ENCODE data around the gene DOK5.

DOK5 gene

DNA sequence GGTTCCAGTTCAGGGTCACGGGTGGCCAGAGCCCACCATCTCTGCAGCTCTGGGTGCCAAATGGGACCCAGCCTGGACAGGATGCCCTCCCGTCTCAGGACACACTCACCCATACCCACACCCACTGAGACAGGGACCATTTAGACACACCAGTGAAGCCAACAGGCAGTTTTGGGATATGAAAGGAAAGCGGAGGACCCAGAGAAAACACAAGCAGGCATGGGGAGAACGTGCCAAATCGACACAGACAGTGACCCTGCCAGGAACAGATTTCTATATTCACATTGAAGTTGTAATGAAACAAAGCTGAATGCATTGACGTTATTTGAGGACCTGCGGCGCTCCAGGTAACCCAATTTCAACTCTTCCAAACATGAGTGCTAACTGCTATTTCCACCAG is 164.5 kb downstream of the DOK5 start:
- Mint-ChIP-seq H3K27me3 (ENCODE audit: low read depth) (no peaks in the 10 kb centered on the region), H3K9me3 (no peaks in the 10 kb centered on the region), H3K36me3 (ENCODE audit: low read depth) (no peaks in the 10 kb centered on the region), H3K27ac (no peak overlapping the region), H3K4me3 (no peak overlapping the region), H3K4me1 (ENCODE audit: low read depth) (no peaks in the 10 kb centered on the region)

DNA sequence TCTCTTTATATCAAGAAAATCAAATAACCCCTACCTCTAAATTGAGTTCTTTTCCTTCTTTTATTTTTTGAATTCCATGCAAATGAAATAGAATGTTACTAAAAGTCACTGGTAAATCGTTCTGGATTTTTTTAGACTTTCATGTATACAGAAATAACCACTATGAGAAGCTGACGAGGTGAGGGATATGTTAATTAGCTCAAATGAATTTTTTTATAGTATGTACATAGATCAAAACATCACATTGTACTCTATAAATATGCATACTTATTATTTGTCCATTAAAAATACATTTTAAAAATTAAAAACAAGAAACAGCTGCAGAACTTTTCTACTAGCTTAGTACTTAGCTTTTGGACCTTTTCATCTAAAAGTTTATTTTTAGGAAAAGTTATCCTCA is 165.4 kb downstream of the DOK5 start:
- H3K27ac Mint-ChIP-seq, result no peak overlapping the region
- H3K9me3 Mint-ChIP-seq, result no peaks in the 10 kb centered on the region
- no peaks in the 10 kb centered on the region for H3K4me1 Mint-ChIP-seq (ENCODE audit: low read depth)
- no peak overlapping the region for H3K4me3 Mint-ChIP-seq
- H3K27me3 Mint-ChIP-seq (ENCODE audit: low read depth), result no peaks in the 10 kb centered on the region
- no peaks in the 10 kb centered on the region for H3K36me3 Mint-ChIP-seq (ENCODE audit: low read depth)

DNA sequence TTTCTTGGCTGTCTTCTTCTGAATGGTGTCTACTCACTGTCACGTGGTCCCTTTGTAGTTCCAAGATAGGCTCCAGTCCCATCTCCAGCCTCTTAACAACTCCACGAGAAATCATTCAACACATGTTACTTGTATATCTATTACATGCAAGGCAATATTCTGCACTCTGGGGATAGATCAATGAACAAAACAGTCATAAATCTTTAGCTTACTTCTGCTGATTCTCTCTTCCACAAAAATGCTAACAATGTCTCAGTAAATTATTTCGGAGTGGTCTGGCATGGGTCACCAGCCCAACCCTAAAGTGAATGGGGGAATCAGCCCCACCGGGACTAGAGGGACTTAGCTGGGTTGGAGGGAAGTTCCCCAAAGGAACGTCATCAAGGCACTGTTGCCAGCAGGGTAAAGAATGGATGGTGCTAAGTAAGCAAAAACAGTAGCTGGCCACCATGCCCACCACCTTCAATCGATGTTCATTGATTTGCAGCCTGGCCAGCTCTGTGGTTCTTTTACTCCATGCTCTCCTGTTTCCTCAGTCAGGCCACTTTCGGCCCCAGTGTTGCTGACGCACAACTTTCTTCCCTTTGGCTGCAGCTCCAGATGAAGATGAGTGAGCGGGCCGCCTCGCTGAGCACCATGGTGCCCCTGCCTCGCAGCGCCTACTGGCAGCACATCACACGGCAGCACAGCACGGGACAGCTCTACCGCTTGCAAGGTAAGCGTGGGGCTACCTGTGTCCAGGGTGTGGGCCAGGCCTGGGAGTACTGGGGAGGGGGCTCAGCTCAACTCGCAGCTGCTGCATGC is 167.7 kb downstream of the DOK5 start:
- no peak overlapping the region for H3K27ac Mint-ChIP-seq
- no peaks in the 10 kb centered on the region for H3K9me3 Mint-ChIP-seq
- no peak overlapping the region for H3K4me3 Mint-ChIP-seq
- no peaks in the 10 kb centered on the region for H3K36me3 Mint-ChIP-seq (ENCODE audit: low read depth)
- no peaks in the 10 kb centered on the region for H3K4me1 Mint-ChIP-seq (ENCODE audit: low read depth)
- no peaks in the 10 kb centered on the region for H3K27me3 Mint-ChIP-seq (ENCODE audit: low read depth)

DNA sequence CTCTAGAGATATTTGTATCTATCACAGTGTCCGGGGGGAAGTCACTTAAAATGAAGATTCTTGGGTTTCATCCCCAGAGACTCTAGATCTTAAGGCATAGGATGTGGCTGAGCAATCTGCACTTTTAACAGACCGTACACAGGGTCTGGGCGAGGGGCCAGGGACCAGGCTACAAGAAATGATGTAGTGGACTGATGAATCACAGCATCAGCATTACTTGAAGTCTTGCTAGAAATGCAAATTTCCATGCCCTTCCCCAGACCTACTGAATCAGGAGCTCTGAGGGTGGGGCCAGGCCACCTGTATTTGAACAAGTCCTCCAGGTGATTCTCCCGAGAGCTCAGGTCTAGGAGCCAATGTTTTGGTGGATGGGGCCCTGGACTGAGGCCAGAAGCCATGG is 168.4 kb downstream of the DOK5 start:
- Mint-ChIP-seq H3K4me3 (no peak overlapping the region), H3K9me3 (no peaks in the 10 kb centered on the region), H3K27me3 (ENCODE audit: low read depth) (no peaks in the 10 kb centered on the region), H3K4me1 (ENCODE audit: low read depth) (no peaks in the 10 kb centered on the region), H3K27ac (no peak overlapping the region), H3K36me3 (ENCODE audit: low read depth) (no peaks in the 10 kb centered on the region)

DNA sequence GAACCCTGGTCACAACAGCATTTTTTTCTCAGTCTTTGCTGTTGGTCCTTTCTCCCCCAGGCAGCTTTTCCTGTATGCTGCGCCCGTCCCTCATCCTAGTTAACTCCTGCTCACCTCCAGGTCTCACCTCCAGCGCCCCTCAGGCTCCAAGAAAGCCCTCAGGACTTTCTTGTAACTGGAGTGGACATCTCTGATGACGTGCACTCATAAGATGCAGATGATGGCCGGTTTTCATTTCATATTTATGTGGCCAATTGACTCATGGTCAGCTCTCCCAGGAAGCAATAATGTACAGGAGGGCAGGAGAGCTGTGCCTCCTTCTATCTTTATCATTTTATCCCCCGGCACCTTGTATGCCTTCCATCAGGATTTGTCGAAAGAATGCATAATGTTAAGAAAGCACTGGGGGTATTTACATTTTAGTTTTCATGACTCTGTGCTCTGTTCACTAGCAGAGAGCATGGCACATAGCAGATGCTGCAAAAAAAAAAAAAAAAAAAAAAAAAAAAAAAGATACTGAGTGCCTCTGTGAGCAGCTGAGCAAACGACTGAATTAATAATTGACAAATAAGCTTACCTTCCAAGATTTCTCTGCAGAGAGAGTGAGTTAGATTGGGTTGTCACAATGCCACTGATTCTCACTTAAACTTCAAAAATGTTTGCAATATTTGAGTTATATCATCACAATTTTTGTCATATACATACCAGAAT is 170.2 kb downstream of the DOK5 start:
- Mint-ChIP-seq H3K27ac (no peak overlapping the region), H3K27me3 (ENCODE audit: low read depth) (no peaks in the 10 kb centered on the region), H3K9me3 (no peaks in the 10 kb centered on the region), H3K4me1 (ENCODE audit: low read depth) (no peaks in the 10 kb centered on the region), H3K4me3 (no peak overlapping the region), H3K36me3 (ENCODE audit: low read depth) (no peaks in the 10 kb centered on the region)

DNA sequence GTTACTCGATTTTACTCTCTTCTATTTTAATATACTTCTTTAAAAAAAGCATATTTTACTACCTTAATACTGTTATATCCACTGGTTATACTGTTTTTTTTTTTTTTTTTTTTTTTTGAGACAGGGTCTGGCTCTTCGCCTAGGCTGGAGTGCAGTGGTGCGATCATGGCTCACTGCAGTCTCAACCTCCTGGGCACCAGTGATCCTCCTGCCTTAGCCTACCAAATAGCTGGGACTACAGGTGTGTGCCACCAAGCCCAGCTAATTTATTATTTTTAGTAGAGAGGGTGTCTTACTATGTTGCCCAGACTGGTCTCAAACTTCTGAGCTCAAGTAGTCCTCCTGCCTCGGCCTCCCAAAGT is 170.7 kb downstream of the DOK5 start:
- Mint-ChIP-seq H3K27ac (no peak overlapping the region), H3K27me3 (ENCODE audit: low read depth) (no peaks in the 10 kb centered on the region), H3K36me3 (ENCODE audit: low read depth) (no peaks in the 10 kb centered on the region), H3K4me3 (no peak overlapping the region), H3K4me1 (ENCODE audit: low read depth) (no peaks in the 10 kb centered on the region), H3K9me3 (no peaks in the 10 kb centered on the region)

DNA sequence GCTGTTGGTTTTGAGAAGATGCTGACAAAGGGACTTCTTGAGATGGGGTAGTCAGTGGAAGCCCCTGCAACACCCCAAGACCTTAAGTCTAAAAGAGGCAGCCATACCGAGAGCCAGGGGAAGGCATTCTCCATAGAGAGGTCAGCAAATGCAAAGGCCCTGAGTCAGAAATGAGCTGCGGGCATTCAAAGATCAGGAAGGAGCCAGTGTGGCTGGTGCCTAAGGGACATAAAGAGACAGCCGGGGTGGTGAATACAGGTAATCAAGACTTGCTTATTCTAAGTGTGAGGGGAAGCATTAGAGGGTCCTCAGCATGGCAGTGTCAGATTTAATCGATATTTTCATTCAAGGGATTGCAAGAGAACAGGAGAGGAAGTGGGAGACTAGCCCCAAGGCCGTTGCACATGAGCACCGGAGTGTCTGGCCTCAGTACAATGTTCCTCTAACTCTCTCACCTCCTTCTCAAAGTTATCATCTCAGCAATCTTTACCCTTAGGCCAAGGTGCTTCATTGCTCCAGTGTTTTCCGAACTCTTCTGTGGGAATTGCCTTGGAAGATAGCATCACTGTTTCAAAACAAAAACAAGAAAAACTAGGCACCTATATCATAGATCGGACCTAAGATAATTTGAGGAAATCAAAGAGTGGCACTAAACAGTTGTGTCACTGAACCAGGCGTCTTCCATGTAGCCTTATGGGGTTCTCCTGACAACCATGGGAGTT is 173.2 kb downstream of the DOK5 start:
- Mint-ChIP-seq H3K36me3 (ENCODE audit: low read depth) (no peaks in the 10 kb centered on the region), H3K27me3 (ENCODE audit: low read depth) (no peaks in the 10 kb centered on the region), H3K9me3 (no peaks in the 10 kb centered on the region), H3K27ac (no peak overlapping the region), H3K4me1 (ENCODE audit: low read depth) (no peaks in the 10 kb centered on the region), H3K4me3 (no peak overlapping the region)

DNA sequence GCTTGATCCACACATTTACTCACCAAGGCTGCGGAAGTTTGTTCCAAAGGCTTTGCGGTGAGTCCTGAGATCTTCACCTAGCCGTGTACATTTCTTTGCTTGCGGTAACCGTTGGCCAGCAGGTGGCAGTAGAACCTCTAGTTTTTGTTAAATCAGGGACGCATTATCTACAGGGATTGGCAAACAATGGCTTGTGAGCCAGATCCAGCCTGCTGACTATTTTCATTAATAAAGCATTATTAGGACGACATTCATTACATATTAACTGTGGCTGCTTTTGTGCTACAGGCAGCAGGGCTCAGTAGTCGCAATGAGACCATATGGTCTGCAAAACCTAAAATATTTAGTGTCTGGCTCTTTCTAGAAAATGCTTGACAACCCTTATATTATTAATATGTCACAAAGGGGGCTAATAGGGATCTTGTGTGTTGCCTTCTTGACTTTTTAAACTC is 174.1 kb downstream of the DOK5 start:
- Mint-ChIP-seq H3K4me1 (ENCODE audit: low read depth) (no peaks in the 10 kb centered on the region), H3K27me3 (ENCODE audit: low read depth) (no peaks in the 10 kb centered on the region), H3K9me3 (no peaks in the 10 kb centered on the region), H3K36me3 (ENCODE audit: low read depth) (no peaks in the 10 kb centered on the region), H3K27ac (no peak overlapping the region), H3K4me3 (no peak overlapping the region)

DNA sequence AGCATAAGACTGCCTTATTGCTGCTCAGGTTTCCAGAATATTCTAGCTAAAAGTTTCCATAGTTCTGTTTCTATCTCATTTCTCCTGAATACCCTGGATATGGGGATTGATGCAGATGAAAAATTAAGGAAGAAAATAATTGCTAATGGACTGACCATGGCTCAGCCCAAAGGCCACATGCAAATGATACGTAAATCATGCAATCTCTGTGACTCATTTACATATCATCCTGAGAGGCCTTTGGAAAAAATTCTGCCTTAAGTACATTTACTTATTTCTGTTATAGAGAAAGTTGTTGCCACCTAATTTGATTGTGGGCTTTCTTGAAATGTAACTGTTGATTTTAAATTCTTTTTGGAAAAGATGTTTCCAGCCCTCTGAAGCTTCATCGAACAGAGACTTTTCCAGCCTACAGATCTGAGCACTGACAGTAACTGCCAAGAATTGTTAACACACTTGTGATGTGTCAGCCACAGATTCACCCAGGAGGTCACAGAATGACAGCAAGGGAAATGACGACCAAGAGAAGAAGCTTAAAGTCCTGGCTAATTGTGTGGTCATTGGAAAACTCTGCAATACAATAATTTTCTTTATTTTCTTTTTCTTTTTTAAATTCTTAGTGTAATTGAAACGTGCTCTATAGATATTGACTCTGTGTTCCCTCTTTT is 174.8 kb downstream of the DOK5 start:
- Mint-ChIP-seq H3K9me3 (no peaks in the 10 kb centered on the region), H3K27me3 (ENCODE audit: low read depth) (no peaks in the 10 kb centered on the region), H3K36me3 (ENCODE audit: low read depth) (no peaks in the 10 kb centered on the region), H3K4me3 (no peak overlapping the region), H3K27ac (no peak overlapping the region), H3K4me1 (ENCODE audit: low read depth) (no peaks in the 10 kb centered on the region)

DNA sequence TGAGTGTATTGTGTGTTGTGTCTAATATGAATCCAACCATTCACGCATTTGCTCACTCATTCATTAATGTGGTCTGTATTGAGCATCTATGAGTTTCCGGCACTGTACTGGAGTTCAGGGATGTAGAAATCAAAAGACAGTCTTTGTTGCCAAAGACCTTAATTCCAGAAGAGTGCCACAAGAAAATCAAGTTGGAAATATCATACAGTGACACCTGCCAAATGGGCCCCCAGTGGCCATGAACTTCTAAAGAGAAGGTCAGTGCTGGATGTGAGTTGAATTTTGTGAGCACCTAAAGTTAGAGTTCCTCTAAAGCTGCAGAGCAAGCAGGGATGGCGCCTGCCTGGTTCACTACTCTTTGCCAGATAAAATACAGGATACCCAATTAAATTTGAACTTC is 175.9 kb downstream of the DOK5 start:
- Mint-ChIP-seq H3K9me3 (no peaks in the 10 kb centered on the region), H3K27ac (no peak overlapping the region), H3K4me3 (no peak overlapping the region), H3K27me3 (ENCODE audit: low read depth) (no peaks in the 10 kb centered on the region), H3K4me1 (ENCODE audit: low read depth) (no peaks in the 10 kb centered on the region), H3K36me3 (ENCODE audit: low read depth) (no peaks in the 10 kb centered on the region)

DNA sequence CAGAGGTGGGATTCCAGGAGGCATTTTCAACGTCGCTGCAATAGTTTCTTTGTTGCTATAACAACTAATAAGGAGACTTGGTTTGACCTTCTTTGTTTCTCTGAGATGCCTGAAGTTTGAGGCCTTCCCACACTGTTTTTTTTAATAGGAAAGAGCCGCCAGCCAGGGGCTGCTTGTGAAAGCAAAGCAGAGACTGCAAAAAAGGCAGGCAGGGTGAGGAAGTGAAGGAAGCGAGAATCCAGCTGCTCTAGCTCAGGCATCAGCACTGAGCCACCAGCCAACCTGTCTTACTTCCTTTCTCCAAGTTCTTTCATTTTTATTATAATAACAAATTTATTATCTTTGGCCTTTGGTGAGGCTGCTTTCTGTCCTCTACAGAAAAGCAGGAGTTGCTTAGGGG is 179.1 kb downstream of the DOK5 start:
- H3K4me3 Mint-ChIP-seq, result no peak overlapping the region
- no peaks in the 10 kb centered on the region for H3K9me3 Mint-ChIP-seq
- H3K27me3 Mint-ChIP-seq (ENCODE audit: low read depth), result no peaks in the 10 kb centered on the region
- H3K4me1 Mint-ChIP-seq (ENCODE audit: low read depth), result no peaks in the 10 kb centered on the region
- no peak overlapping the region for H3K27ac Mint-ChIP-seq
- no peaks in the 10 kb centered on the region for H3K36me3 Mint-ChIP-seq (ENCODE audit: low read depth)

DNA sequence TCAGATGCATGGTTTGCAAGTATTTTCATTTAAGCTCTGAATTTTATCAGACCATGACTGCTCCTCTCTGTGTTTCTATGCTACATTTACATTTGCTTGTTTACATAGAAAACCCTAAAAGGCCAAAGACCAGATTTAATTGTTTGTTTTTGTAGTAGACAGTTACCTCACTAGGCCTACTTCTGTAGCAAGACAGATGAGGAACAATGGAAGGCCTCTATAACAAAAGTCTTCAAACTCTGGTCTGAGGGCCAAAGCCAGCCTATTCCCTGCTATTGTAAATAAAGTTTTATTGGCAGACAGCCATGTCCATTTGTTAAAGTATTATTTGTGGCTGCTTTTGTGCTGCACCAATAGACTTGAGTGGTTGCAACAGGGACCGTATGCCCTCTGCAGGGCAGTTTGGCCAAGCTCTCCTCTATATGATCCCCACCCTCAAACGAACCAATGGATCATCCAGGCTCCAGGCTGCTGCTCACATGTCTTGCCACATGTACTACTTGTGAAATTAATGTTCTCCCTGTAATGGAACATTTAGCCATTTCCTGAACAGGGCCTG is 182.0 kb downstream of the DOK5 start:
- Mint-ChIP-seq H3K36me3 (ENCODE audit: low read depth) (no peaks in the 10 kb centered on the region), H3K4me3 (no peak overlapping the region), H3K27ac (no peak overlapping the region), H3K27me3 (ENCODE audit: low read depth) (no peaks in the 10 kb centered on the region), H3K9me3 (no peaks in the 10 kb centered on the region), H3K4me1 (ENCODE audit: low read depth) (no peaks in the 10 kb centered on the region)

DNA sequence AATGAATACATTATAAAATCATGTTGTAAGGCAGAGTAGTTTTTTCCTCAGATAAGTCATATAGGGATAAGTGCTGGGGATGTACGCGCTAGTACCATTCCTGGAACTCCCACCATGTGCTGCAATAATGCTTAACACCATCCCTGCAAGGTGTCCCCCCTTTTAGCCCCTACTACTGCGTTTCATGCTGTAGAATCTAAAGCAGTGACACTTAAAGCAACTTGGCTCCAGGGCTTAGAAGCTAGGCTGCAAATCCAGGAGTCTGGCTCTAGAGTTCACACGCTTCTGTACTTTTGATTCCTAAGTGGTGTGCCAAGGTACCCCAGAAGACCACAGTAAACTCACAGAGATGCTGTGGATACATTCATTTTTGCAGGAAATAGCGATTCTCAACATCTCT is 183.1 kb downstream of the DOK5 start:
- Mint-ChIP-seq H3K4me1 (ENCODE audit: low read depth) (no peaks in the 10 kb centered on the region), H3K27me3 (ENCODE audit: low read depth) (no peaks in the 10 kb centered on the region), H3K27ac (no peak overlapping the region), H3K9me3 (no peaks in the 10 kb centered on the region), H3K36me3 (ENCODE audit: low read depth) (no peaks in the 10 kb centered on the region), H3K4me3 (no peak overlapping the region)

DNA sequence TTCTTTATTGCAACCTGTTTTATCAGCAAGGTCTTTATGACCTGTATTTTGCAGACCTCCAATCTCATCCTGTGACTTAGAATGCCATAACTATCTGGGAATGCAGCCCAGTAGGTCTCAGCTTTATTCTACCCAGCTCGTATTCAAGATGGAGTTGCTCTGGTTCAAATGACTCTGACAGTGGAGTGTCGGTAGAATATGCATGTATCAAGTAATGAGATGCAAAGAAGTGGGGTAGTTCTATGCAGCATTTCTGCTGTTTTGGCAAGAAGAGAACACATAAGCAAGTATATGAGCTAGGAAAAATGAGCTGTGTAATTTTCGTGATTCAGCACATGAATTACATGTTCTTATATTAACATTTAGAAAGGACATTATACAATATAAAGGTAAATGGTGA is 185.9 kb downstream of the DOK5 start:
- Mint-ChIP-seq H3K4me3 (no peak overlapping the region), H3K27ac (no peak overlapping the region), H3K36me3 (ENCODE audit: low read depth) (no peaks in the 10 kb centered on the region), H3K4me1 (ENCODE audit: low read depth) (no peaks in the 10 kb centered on the region), H3K27me3 (ENCODE audit: low read depth) (no peaks in the 10 kb centered on the region), H3K9me3 (no peaks in the 10 kb centered on the region)

All from T-helper 1 cell treated with Interleukin-12 subunit alpha and Interleukin-12 subunit beta and Interleukin-4 antibody, amounts not matched to agents 30 μg/mL and 1 μg/mL, for 36 hours (primary cell).